ENCODE results near the gene GCNT3. TPM values are rescaled to one million over a fixed set of nuclear protein-coding genes. Genes with fewer than 3 reads are reported as not detected.

The GCNT3 gene
- total RNA-seq, 1 experiment from 2014 or later: 0.20 TPM

DNA sequence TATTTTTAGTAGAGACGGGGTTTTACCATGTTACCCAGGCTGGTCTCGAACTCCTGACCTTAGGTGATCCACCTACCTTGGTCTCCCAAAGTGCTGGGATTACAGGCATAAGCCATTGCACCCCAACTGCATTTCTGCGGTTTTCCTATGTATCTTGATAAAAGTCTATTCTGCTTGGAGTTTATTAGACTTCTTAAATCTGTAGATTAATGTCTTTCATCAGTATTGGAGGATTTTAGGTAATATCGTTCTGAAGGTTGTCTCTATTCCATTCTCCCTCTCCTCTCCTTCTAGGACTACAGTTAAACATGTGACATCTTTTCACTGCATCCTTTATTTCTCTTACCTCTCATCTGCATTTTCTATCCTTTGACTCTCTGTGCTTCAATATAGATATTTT lies 46.3 kb upstream of the GCNT3 start (continued):
- no peak for TF ChIP-seq HMGXB4 (CRISPR knock-in tag; IDR thresholded peaks at IDR 0.05)
- TF ChIP-seq TEAD1 (CRISPR knock-in tag; IDR thresholded peaks at IDR 0.05): no peak
- TF ChIP-seq, protein P1, sequence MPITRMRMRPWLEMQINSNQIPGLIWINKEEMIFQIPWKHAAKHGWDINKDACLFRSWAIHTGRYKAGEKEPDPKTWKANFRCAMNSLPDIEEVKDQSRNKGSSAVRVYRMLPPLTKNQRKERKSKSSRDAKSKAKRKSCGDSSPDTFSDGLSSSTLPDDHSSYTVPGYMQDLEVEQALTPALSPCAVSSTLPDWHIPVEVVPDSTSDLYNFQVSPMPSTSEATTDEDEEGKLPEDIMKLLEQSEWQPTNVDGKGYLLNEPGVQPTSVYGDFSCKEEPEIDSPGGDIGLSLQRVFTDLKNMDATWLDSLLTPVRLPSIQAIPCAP (CRISPR knock-in tag; IDR thresholded peaks at IDR 0.05): no peak
- TF ChIP-seq, protein P2, sequence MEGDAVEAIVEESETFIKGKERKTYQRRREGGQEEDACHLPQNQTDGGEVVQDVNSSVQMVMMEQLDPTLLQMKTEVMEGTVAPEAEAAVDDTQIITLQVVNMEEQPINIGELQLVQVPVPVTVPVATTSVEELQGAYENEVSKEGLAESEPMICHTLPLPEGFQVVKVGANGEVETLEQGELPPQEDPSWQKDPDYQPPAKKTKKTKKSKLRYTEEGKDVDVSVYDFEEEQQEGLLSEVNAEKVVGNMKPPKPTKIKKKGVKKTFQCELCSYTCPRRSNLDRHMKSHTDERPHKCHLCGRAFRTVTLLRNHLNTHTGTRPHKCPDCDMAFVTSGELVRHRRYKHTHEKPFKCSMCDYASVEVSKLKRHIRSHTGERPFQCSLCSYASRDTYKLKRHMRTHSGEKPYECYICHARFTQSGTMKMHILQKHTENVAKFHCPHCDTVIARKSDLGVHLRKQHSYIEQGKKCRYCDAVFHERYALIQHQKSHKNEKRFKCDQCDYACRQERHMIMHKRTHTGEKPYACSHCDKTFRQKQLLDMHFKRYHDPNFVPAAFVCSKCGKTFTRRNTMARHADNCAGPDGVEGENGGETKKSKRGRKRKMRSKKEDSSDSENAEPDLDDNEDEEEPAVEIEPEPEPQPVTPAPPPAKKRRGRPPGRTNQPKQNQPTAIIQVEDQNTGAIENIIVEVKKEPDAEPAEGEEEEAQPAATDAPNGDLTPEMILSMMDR (IDR thresholded peaks at IDR 0.05): no peak
- TF ChIP-seq ZNF416 (CRISPR knock-in tag; IDR thresholded peaks at IDR 0.05): no peak
- TF ChIP-seq JAZF1 (CRISPR knock-in tag; IDR thresholded peaks at IDR 0.05): no peak
- no peak for TF ChIP-seq ZNF219 (CRISPR knock-in tag; IDR thresholded peaks at IDR 0.05; ENCODE audit: borderline replicate concordance)
- TF ChIP-seq, protein P3, sequence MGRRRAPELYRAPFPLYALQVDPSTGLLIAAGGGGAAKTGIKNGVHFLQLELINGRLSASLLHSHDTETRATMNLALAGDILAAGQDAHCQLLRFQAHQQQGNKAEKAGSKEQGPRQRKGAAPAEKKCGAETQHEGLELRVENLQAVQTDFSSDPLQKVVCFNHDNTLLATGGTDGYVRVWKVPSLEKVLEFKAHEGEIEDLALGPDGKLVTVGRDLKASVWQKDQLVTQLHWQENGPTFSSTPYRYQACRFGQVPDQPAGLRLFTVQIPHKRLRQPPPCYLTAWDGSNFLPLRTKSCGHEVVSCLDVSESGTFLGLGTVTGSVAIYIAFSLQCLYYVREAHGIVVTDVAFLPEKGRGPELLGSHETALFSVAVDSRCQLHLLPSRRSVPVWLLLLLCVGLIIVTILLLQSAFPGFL (CRISPR knock-in tag; IDR thresholded peaks at IDR 0.05; ENCODE audit: borderline replicate concordance): no peak

- Mint-ChIP-seq H3K27ac (no peak overlapping the region), H3K9me3 (no peaks in the 10 kb centered on the region), H3K4me1 (peaks cover 15% of the 10 kb centered on the region), H3K36me3 (no peaks in the 10 kb centered on the region), H3K4me3 (no peak overlapping the region), H3K27me3 (ENCODE audit: low read depth) (no peaks in the 10 kb centered on the region)
- ChIA-PET CTCF (interaction anchor here (0.6 kb wide), 1 partner anchor 490 kb away, joined by 3 read pairs; no protein-coding TSS in a partner anchor), POLR2A (no interaction called here)
- TF ChIP-seq GRHL2 (CRISPR knock-in tag; IDR thresholded peaks at IDR 0.05; ENCODE audit: insufficient replicate concordance, severe bottlenecking) (no peak), JAZF1 (CRISPR knock-in tag; IDR thresholded peaks at IDR 0.05) (no peak), ZNF121 (CRISPR knock-in tag; IDR thresholded peaks at IDR 0.05) (no peak), USF1 (CRISPR knock-in tag; IDR thresholded peaks at IDR 0.05) (no peak), ESRRA (CRISPR knock-in tag; IDR thresholded peaks at IDR 0.05; ENCODE audit: borderline replicate concordance) (no peak), ATF3 (CRISPR knock-in tag; conservative IDR thresholded peaks at IDR 0.05) (no peak), HMGXB4 (CRISPR knock-in tag; IDR thresholded peaks at IDR 0.05) (no peak), ZNF671 (CRISPR knock-in tag; IDR thresholded peaks at IDR 0.05) (no peak)
- TF ChIP-seq, protein P4, sequence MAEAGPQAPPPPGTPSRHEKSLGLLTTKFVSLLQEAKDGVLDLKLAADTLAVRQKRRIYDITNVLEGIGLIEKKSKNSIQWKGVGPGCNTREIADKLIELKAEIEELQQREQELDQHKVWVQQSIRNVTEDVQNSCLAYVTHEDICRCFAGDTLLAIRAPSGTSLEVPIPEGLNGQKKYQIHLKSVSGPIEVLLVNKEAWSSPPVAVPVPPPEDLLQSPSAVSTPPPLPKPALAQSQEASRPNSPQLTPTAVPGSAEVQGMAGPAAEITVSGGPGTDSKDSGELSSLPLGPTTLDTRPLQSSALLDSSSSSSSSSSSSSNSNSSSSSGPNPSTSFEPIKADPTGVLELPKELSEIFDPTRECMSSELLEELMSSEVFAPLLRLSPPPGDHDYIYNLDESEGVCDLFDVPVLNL (CRISPR knock-in tag; IDR thresholded peaks at IDR 0.05; ENCODE audit: borderline replicate concordance, low read depth): no peak
- ATAC-seq: no peak
- no peak for DNase-seq (ENCODE audit: low spot score)
Measured at GRCh38 chr15:59567324-59567723, 44.3 kb upstream of the GCNT3 start.
